Myocyte (in vitro differentiated cells): Measurements from ENCODE around the gene KIF20B. TPM values are rescaled to one million over a fixed set of nuclear protein-coding genes. Genes with fewer than 3 reads are reported as not detected.
"Not testable (repeated sequence)": the region's sequence is repeated elsewhere in the genome, so short reads cannot be mapped to it uniquely, and the experiment has no call there.

Experiments used
- DNase-seq: peaks from one replicate; pipeline ENCODE4 v3.0.0-alpha.2; 2012; ENCODE audit warnings: low read depth
- total RNA-seq: library from RNA; depleted of rRNA; stranded (reverse); fragments of >200 nt; gene quantifications from 2 replicates; pipeline ENCODE4 v1.2.3, GENCODE V29; 2014

Gene KIF20B
- total RNA-seq, 1 donor from 2014 or later, result 4.3 TPM

DNA sequence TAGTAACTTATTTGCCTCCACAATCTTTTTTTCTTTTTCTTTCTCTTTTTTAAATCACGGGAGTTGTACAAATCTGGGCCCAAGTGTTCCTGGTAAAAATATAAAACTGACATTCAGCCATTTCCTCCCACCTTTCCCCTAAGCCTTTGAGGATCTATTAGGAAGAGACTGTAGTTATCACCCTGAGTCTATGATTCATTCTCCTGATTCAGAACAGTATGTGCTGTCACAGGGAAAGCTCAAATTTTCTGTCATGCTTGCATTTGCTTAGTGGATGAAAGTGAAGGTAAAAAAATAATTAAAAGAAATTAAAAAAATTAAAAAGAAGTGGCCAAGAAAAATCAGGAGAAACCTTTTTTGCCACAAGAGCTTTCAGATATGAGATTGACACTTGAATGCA is 71.7 kb downstream of the KIF20B start:
- no peak for DNase-seq

GRCh38 chr10:89776665-89777064 is 75.3 kb downstream of the KIF20B start:
- DNase-seq, result no peak

DNA sequence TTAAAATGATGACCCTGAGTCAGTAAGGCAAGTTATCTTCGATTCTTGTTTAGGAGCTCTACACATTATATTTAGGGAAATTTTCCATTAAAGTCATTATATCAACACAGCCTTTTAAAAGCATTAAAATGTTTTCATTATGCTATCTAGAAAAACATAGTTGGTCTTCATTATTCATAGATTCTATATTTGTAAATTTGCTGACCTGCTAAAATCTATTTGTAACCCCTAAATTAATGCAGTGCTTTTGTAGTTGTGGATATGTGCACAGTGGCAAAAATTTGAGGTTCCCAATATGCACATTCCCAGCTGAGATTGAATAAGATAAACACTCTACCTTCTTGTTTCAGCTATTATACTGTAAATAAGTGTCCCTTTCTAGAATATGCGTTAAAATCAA is 81.1 kb downstream of the KIF20B start:
- DNase-seq, result no peak

DNA sequence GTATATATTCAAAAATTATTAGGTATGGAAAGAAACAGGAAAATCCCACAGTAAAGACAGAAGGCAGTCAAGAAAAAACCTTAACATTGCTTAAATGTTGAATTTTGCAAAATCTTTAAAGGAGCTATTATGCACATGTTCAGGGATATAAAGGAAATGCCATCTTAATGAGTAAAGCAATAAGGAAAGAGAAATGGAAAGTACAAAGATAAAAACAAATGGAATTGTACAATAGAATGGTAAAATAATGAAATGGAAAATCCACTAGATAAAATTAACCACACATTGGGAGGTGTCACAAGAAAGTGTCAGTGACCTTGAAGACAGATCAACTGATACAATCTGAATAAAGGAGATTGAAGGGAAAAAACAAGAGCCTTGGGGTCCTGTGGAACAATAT is 82.0 kb downstream of the KIF20B start:
- no peak for DNase-seq

GRCh38 chr10:89785095-89785494 is 83.7 kb downstream of the KIF20B start:
- no peak for DNase-seq

DNA sequence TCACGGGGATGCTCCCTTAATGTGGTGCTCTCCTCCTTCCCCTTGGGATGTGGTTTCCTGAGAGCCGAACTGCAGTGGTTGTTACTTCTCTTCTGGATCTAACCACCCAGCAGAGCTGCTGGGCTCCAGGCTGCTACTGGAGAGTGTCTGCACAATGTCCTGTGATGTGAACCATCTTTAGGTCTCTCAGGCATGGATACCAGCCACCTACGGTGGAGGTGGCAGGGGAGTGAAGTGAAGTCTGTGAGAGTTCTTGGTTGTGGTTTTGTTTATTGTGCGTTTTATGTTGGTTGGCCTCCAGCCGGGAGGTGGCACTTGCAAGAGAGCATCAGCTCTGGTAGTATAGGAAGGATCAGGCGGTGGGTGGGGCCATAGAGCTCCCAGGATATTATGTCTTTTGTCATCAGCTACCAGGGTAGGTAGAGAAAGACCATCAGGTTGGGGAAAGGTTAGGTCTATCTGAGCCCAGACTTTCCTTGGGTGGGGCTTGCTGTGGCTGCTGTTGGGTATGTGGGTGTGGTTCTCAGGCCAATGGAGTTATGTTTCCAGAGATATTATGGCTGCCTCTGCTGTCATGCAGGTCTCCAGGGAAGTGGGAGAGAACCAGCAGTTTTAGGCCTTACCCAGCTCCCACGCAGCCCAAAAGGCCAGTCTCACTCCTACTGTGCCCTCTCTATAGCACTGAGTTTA is 87.9 kb downstream of the KIF20B start:
- DNase-seq, result no peak

- no peak for DNase-seq
These were observed 90.8 kb downstream of the KIF20B start for GRCh38 chr10:89792187-89792586.

- DNase-seq, result peak; percentile 81
These were observed 92.4 kb downstream of the KIF20B start for GRCh38 chr10:89793649-89794254.

- no peak for DNase-seq
These were observed 94.5 kb downstream of the KIF20B start for GRCh38 chr10:89795840-89796239.

DNA sequence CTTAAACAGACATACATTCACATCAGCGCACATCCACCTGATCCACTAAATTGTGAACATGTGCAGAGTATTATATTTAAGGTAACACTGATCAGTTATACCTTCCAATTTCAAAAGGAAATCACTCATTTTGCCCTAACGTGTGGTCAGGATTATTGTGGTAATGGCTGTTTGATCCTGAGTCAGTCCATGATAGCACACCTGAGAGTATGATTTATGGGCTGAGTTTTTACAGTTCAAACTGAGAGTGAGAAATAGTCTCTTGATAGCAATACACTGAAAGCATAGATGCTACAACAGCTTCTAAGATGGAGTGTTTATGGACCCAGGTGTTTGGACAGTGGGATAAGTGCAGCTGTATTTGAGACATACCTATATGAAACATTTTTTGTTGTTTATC is 96.7 kb downstream of the KIF20B start:
- DNase-seq, result no peak

DNA sequence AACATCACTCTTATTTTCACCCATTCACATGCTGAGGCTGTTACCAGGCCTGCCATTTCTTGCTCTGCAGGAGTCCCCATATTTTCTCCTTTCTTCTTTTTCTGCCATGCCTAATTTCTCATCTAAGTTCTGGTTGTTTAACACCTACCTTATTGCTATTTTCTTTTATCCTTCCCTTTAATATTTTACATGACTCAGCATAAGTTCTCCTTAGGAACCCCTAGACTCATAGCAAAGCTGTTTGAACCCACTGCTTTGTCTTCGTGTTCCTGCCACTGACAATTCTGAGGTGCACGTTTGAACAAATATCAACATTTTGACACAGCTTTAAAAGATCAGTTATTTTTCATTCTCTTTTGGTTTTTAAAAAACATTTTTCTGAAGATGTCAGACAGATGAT is 98.2 kb downstream of the KIF20B start:
- no peak for DNase-seq

DNA sequence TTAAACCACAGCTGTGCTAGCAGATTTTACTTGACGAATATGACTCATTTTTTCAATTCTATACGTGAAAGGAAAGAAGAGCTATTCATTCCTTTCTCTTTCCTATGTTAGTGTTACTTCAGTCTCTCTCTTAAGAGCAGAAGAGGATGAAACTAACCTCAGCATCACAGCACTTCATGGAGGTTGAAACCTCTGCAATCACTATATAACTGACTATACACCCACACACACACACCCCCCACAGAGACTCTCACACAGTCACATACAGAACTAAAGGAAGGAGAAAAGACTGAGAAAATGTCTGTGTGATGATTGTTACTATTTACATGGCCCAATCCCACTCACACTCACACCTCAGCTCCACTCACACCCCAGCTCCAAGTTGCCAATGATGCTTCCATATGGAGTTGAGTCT is 104.2 kb downstream of the KIF20B start:
- no peak for DNase-seq

DNA sequence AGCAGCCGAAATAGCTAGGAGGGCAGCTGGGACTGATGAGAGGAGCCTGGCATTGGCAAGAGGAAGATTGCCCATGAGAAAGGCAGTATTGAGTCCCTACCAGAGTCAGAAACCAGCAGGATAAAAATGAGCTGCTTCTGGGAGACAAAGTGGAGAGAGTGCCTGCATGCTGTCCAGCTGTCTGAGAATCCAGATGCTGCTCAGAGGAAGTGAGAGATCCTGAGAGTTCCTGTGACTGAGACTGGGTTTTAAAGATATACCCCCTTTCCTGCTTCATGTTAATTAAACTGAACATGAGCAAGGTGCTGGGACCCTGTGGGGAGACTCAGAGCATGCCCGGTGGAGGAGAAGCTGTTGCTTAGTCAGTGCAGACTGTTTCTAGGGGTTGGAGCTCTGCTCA is 107.5 kb downstream of the KIF20B start:
- no peak for DNase-seq

- DNase-seq, result no peak
These were observed 108.4 kb downstream of the KIF20B start for GRCh38 chr10:89809766-89810165.

DNA sequence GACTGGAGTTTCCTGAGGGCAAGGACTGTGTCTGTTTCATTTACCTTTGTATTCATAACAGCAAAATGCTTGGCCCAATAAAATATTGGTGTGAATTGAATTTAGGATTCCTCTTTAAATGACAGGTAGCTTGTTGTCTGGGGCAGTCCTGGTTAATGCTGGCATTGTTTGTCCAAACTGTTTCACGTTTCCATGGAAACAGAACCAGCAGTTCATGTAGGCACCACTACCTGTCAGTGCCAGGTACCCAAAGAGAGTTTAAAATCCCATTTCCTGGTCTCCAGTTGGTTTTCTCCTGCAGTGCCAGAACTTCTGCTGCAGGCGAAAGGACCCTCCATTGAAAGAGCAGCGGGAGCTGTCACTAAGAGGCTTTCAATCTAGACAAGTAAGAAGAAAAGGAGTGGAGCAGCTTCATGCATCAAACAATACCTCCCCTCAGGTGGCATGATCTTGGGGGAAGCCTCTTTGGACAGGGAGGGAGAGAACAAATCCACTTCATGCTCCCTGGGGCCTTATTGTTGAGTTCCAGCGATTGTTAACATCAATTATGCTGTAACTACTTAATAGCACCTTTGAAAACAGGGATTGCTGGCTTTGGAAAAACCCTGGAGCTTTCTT is 109.6 kb downstream of the KIF20B start:
- no peak for DNase-seq

- DNase-seq, result no peak
These were observed 112.2 kb downstream of the KIF20B start for GRCh38 chr10:89813546-89813945.

DNA sequence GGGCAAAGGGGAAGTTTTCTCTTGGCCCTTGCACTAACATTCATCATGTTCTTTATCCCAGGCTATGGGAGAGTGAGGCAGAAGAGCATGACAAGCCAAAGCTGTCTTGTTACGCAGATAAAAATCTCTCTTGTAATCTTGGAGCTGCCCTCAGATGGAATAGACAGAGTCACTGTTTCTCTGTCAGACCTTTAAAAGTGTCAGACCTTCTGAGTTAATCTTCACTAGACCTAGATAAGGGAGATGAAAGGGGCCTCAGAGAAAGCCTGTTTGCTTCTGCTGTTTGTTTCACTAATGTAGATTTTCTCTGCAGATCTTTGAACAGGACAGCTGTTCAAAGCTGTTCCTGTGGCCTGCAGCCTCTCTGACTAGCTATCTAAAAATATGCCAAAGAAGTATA is 112.9 kb downstream of the KIF20B start:
- DNase-seq, result no peak

GRCh38 chr10:89815049-89815853 is 113.9 kb downstream of the KIF20B start:
- no peak for DNase-seq

DNA sequence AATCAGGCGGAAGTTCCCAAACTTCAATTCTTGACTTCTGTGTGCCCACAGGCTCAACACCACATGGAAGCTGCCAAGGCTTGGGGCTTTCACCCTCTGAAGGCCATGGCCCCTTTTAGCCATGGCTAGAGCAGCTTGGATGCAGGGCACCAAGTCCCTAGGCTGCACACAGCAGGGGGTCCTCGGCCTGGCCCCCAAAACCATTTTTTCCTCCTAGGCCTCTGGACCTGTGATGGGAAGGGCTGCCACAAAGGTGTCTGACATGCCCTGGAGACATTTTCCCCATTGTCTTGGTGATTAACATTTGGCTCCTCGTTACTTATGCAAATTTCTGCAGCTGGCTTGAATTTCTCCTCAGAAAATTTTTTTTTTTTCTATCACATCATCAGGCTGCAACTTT is 117.6 kb downstream of the KIF20B start:
- DNase-seq, result not testable (repeated sequence)
